GM12891 (cell line): Measurements from ENCODE around the gene EPX.

Source experiments
- PAX5 ChIP-seq: IDR thresholded peaks from 2 replicates; pipeline ENCODE4 v1.6.1; 2011; ENCODE audit warnings: low read length, moderate library complexity, mild to moderate bottlenecking; ENCODE audit not compliant: insufficient read depth, severe bottlenecking
- POLR2A ChIP-seq: IDR thresholded peaks from 2 replicates; pipeline ENCODE4 v1.6.1; 2011; ENCODE audit warnings: low read depth, low read length, control low read depth
- POLR2AphosphoS5 ChIP-seq: IDR thresholded peaks from 2 replicates; pipeline ENCODE4 v1.6.1; 2011; ENCODE audit warnings: low read depth, low read length, control low read depth
- SPI1 ChIP-seq: IDR thresholded peaks from 2 replicates; pipeline ENCODE4 v1.6.1; 2011; ENCODE audit warnings: low read depth, low read length, control low read depth

GRCh38 chr17:58174871-58175270 lies 17.7 kb upstream of the EPX start:
- no peak for TF ChIP-seq POLR2A
- no peak for TF ChIP-seq POLR2AphosphoS5
- no peak for TF ChIP-seq SPI1
- no peak for TF ChIP-seq PAX5
